Breast epithelium (tissue), 4 donors: ENCODE data around the gene THADA. TPM values are rescaled to one million over a fixed set of nuclear protein-coding genes. Genes with fewer than 3 reads are reported as not detected.

Experiments
- DNase-seq, 2 donors: peaks; one replicate each; pipeline ENCODE4 v3.0.0-alpha.2; 2019; ENCODE audit warnings: low spot score in 2 of 2
- H3K27ac ChIP-seq, 2 donors: fragments of 200-600 bp; sonication (generic) in 1 of 2; one replicate each; pipeline ENCODE4 v1.5.1; 2016 to 2019; ENCODE audit warnings: mild to moderate bottlenecking in 1 of 2
- H3K27me3 ChIP-seq, 2 donors: fragments of 200-600 bp; sonication (generic) in 1 of 2; one replicate each; pipeline versions ENCODE4 v1.5.1 to v1.6.0; 2017 to 2019; ENCODE audit warnings: control low read depth in 1 of 2, mild to moderate bottlenecking in 1 of 2
- H3K36me3 ChIP-seq: fragments of 200-600 bp; one replicate; pipeline ENCODE4 v1.5.1; 2019
- H3K4me1 ChIP-seq, 2 donors: fragments of 200-600 bp; sonication (generic); one replicate each; pipeline ENCODE4 v1.5.1; 2016 to 2019; ENCODE audit warnings: control low read depth in 1 of 2
- H3K4me3 ChIP-seq, 3 donors: fragments of 200-600 bp; sonication (generic); 1 replicate in 2 of 3; 2 replicates in 1 of 3; pipeline ENCODE4 v1.5.1; 2016 to 2019; ENCODE audit warnings: mild to moderate bottlenecking in 3 of 3, moderate library complexity in 2 of 3
- H3K9me3 ChIP-seq, 2 donors: fragments of 200-600 bp; sonication (generic) in 1 of 2; one replicate each; pipeline ENCODE4 v1.5.1; 2016 to 2019; ENCODE audit warnings: control low read depth in 1 of 2
- POLR2A ChIP-seq: fragments of 450-650 bp; IDR thresholded peaks from one replicate; pipeline ENCODE4 v1.6.1; 2016; ENCODE audit warnings: antibody characterized with exemption, mild to moderate bottlenecking, moderate library complexity
- POLR2AphosphoS5 ChIP-seq, 3 donors: sonication (generic); formaldehyde crosslinking; IDR thresholded peaks; one replicate each; pipeline ENCODE4 v1.6.1; 2017; ENCODE audit warnings: antibody characterized with exemption in 3 of 3
- intact Hi-C: fragments of 100-400 bp; cut with DNase I; formaldehyde crosslinking; loops from one replicate; pipeline ENCODE4 v1.15.1; 2023; ENCODE audit warnings: low total_unique reads
- total RNA-seq, 3 donors: library from RNA; depleted of rRNA; stranded (reverse); fragments of >200 nt; gene quantifications; one replicate each; pipeline ENCODE4 v1.1.0, GENCODE V29; 2016
- TF ChIP-seq, protein P1 (sequence below), 3 donors: fragments of 450-650 bp; IDR thresholded peaks; one replicate each; pipeline ENCODE4 v1.5.1; 2016 to 2017; ENCODE audit warnings: antibody characterized with exemption in 3 of 3, mild to moderate bottlenecking in 3 of 3, moderate library complexity in 3 of 3

The THADA gene
- total RNA-seq, 3 donors from 2014 or later = 41.1 to 60.6 (median 49.5) TPM

DNA sequence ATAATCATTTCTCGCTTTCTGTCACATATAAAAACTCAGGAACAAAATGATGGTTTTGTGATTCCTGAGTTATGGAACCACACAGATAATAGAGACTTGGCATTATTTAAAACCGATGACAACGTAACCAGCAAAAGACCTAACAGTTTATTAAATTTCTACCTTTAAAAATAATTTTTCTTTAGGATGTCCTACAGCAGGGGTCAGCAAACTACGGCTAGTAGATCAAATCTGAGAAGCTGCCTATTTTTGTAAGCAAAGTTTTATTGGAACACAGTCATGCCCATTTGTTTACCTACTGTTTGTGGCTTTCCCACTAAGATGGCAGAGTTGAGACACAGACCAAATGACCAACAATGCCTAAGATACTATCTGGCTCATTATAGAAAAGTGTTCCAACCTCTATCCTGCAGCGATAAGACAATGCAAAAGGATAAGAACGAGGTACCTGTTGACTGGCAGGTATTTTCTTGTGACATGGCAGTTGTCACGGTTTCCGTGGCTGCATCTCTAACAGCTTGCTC lies 316.5 kb downstream of the THADA start:
- Histone ChIP-seq H3K9me3 (peaks cover 7% of the 10 kb centered on the region in 2 donors), H3K4me3 (no peak overlapping the region), H3K36me3 (no peaks in the 10 kb centered on the region), H3K27me3 (no peaks in the 10 kb centered on the region), H3K4me1 (peaks cover 0 to 11% of the 10 kb centered on the region in 2 donors), H3K27ac (peak overlapping the region; percentile 50 to 85)
- intact Hi-C loops = no loop called here
- no peak for DNase-seq
- TF ChIP-seq, protein P1, sequence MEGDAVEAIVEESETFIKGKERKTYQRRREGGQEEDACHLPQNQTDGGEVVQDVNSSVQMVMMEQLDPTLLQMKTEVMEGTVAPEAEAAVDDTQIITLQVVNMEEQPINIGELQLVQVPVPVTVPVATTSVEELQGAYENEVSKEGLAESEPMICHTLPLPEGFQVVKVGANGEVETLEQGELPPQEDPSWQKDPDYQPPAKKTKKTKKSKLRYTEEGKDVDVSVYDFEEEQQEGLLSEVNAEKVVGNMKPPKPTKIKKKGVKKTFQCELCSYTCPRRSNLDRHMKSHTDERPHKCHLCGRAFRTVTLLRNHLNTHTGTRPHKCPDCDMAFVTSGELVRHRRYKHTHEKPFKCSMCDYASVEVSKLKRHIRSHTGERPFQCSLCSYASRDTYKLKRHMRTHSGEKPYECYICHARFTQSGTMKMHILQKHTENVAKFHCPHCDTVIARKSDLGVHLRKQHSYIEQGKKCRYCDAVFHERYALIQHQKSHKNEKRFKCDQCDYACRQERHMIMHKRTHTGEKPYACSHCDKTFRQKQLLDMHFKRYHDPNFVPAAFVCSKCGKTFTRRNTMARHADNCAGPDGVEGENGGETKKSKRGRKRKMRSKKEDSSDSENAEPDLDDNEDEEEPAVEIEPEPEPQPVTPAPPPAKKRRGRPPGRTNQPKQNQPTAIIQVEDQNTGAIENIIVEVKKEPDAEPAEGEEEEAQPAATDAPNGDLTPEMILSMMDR (IDR thresholded peaks at IDR 0.05) = no peak
- no peak for TF ChIP-seq POLR2A
- no peak for TF ChIP-seq POLR2AphosphoS5 (IDR thresholded peaks at IDR 0.05)

DNA sequence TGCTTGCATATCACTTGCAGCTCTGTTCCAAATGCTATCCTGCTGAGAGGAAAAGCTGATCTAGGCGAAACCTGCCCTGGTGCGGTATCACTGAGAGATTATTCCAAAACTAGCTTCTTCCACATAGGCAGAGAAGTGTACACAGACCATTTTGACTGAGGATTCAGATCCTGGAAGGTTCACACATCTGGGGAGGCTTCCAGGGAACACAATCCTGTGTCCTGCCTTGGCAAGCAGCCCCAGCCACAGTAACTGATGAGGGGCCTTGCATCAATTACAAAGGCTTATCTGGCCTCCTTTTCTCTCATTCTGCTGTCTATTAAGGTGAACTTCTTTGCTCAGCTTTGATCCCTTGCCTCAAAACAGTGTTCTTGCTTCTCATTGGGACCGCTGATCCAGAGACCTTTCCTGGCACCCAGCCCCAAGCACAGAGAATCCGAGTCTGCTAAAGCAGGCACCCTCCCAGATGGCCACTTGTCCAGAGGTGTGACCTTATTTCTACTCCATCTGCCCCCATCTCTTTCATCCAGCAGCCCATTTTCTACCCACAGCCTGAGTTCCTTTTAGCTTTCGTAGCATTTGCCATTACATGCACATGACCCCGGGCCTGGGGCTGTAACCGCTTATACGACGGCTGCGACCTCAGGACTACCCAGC lies 317.1 kb downstream of the THADA start:
- no peak for DNase-seq
- intact Hi-C loops = no loop called here
- no peaks in the 10 kb centered on the region for H3K27me3 ChIP-seq
- H3K36me3 ChIP-seq = no peaks in the 10 kb centered on the region
- no peak overlapping the region for H3K4me3 ChIP-seq
- H3K4me1 ChIP-seq = peaks cover 0 to 11% of the 10 kb centered on the region in 2 donors
- peak overlapping the region; percentile 50 to 85 for H3K27ac ChIP-seq
- peaks cover 0 to under 1% of the 10 kb centered on the region in 2 donors for H3K9me3 ChIP-seq
- TF ChIP-seq, protein P1 (IDR thresholded peaks at IDR 0.05) = no peak
- TF ChIP-seq POLR2A = no peak
- TF ChIP-seq POLR2AphosphoS5 (IDR thresholded peaks at IDR 0.05) = no peak

DNA sequence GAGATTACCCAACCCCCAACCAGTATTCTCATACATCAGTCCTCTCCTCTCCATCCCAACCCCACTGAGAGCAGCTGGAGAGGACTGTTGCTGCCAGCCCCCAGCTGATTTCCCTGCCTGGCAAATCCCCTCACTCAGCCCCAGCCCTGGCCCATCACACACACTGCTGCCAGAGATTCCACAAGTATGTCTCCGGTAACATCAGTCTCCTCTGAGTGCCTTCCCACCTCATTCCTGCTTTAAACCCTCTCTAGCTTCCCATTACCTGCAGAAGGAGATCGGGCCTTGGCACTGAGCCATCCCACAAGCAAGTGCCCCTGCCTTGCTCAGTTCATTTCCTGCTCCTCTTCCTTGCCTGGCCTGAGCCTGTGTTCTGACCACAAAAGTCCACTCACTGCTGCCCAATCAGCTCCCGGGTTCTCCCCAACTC lies 318.9 kb downstream of the THADA start:
- H3K36me3 ChIP-seq = no peaks in the 10 kb centered on the region
- no peak for TF ChIP-seq POLR2AphosphoS5 (IDR thresholded peaks at IDR 0.05)
- no peak for TF ChIP-seq POLR2A
- TF ChIP-seq, protein P1 (IDR thresholded peaks at IDR 0.05) = no peak
- H3K4me3 ChIP-seq = peak overlapping the region in 1 of 3 donors; percentile 17
- peaks cover 0 to 11% of the 10 kb centered on the region in 2 donors for H3K4me1 ChIP-seq
- no peaks in the 10 kb centered on the region for H3K27me3 ChIP-seq
- H3K27ac ChIP-seq = peak overlapping the region; percentile 85 to 89
- intact Hi-C loops = no loop called here
- H3K9me3 ChIP-seq = no peaks in the 10 kb centered on the region
- DNase-seq = peak; percentile 25 to 64

DNA sequence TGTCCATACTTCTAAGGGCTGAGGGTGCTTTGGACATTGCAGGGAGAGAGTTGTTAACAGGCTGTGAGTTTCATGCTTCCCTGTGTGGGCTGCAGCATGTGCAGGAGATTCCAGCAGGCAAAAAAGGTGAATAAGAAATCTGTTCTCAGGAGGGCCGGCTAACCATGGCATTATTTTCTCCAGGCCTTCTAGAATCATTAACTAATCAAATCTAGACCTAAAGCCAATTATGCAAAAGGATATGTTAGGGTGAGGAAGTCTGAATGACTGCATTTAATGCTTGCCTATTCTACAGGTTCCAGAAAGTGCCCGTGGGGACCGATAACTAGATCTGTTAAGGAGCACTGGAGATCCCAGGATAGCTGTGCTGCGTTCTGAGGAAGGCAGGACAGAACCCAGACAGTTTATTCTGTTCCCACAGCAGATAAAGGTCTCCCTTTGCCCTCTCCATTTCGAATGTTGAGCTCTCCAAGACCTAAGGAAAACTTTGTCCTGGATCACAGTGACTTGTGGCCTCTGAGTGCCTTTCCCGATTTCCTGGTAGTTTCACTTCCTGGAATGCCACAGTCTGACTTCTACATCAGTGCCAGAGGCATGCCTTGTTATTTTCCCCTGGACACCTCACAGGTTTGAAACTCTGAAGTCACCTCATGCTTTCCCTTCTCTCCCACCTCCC lies 319.4 kb downstream of the THADA start:
- peak overlapping the region in 1 of 3 donors; percentile 17 for H3K4me3 ChIP-seq
- intact Hi-C loops = no loop called here
- DNase-seq = no peak

More for the DNA sequence above, 319.4 kb downstream of the THADA start:
- no peaks in the 10 kb centered on the region for H3K9me3 ChIP-seq
- H3K27ac ChIP-seq = peak overlapping the region; percentile 85 to 89
- no peaks in the 10 kb centered on the region for H3K36me3 ChIP-seq
- no peaks in the 10 kb centered on the region for H3K27me3 ChIP-seq
- TF ChIP-seq POLR2A (no peak), POLR2AphosphoS5 (IDR thresholded peaks at IDR 0.05) (no peak)
- TF ChIP-seq, protein P1 (IDR thresholded peaks at IDR 0.05) = no peak
- H3K4me1 ChIP-seq = peaks cover 0 to 11% of the 10 kb centered on the region in 2 donors
